Measurements from ENCODE around the gene INAFM2. TPM values are rescaled to one million over a fixed set of nuclear protein-coding genes. Genes with fewer than 3 reads are reported as not detected.

Gene INAFM2
- total and polyA plus RNA-seq, 9 donors, result 7.4 to 50.6 (median 30.6) TPM

DNA sequence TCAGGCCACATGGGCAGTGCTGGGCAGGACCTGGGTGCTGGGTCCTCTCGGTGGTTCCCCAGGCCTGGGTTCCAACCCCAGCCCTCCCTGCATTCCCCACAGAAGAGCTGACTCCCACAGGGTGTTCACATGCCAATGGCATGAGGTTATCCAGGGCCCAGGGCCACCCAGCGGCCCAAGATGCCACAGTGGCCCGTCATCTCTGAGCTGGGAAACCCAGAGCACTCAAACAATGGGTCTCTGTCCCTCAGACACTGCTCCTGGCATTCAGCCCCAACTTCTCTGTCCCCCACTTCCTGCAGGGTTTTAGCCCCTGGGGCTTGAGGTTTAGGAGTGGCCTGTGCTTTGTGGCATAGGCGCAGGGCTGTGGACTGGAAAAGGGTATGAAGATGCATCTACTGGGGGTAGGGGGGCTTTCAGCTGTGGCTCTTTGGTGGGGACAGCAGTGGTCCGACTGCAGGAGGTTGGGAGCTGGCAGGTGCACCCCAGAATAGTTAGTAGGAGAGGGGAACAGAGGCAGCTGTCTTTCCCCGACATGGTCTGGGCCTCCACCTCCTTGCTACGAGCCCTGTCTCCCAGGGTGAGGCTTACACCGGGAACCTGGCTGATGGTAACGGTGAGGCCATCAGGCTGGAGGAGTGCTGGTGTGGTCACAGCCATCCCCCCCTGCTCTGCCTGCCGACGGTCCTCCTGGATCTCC lies 15.6 kb downstream of the INAFM2 start:
- 84 to 88% (median 87%) methylated on average over 11 of the region's 11 CpGs for WGBS, 3 donors
- Histone ChIP-seq H3K4me3 (peak overlapping the region; percentile 26), H3K27me3 (no peaks in the 10 kb centered on the region), H3K4me1 (ENCODE audit: insufficient read depth) (peaks cover 26% of the 10 kb centered on the region), H3K9me3 (no peaks in the 10 kb centered on the region), H3K36me3 (no peaks in the 10 kb centered on the region), H3K27ac (peak overlapping the region; percentile 57 to 84)
- TF ChIP-seq EP300 (IDR thresholded peaks at IDR 0.05) (no peak), POLR2A (IDR thresholded peaks at IDR 0.05) (no peak)
- TF ChIP-seq, protein P1, sequence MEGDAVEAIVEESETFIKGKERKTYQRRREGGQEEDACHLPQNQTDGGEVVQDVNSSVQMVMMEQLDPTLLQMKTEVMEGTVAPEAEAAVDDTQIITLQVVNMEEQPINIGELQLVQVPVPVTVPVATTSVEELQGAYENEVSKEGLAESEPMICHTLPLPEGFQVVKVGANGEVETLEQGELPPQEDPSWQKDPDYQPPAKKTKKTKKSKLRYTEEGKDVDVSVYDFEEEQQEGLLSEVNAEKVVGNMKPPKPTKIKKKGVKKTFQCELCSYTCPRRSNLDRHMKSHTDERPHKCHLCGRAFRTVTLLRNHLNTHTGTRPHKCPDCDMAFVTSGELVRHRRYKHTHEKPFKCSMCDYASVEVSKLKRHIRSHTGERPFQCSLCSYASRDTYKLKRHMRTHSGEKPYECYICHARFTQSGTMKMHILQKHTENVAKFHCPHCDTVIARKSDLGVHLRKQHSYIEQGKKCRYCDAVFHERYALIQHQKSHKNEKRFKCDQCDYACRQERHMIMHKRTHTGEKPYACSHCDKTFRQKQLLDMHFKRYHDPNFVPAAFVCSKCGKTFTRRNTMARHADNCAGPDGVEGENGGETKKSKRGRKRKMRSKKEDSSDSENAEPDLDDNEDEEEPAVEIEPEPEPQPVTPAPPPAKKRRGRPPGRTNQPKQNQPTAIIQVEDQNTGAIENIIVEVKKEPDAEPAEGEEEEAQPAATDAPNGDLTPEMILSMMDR (IDR thresholded peaks at IDR 0.05), result no peak
- no peak for DNase-seq
- intact Hi-C loops (cut with DNase I), result no loop called here

DNA sequence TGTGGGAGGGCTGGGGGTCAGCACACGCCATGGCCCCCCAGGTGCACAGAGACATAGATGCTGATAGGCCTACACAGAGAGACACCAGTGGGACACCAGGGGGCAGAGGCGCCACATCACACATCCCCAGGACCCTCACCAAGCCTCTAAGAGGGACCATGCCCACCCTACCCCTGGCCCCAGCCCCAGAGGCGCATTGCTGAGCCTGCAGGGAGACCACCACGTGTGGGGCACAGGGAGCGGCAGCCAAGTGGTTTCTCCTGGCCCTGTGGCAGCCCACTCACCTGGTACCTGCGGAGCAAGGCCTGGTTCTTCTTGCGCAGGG lies 16.1 kb downstream of the INAFM2 start:
- no peak for TF ChIP-seq EP300 (IDR thresholded peaks at IDR 0.05)
- no peak for TF ChIP-seq POLR2A (IDR thresholded peaks at IDR 0.05)
- TF ChIP-seq, protein P1 (IDR thresholded peaks at IDR 0.05), result no peak
- Histone ChIP-seq H3K4me3 (peak overlapping the region; percentile 26), H3K9me3 (no peaks in the 10 kb centered on the region), H3K27ac (peak overlapping the region; percentile 57 to 84), H3K4me1 (ENCODE audit: insufficient read depth) (peaks cover 27% of the 10 kb centered on the region), H3K36me3 (no peaks in the 10 kb centered on the region), H3K27me3 (no peaks in the 10 kb centered on the region)
- DNase-seq, result peak in 2 of 5 donors; percentile 31 to 49
- intact Hi-C loops (cut with DNase I), result no loop called here
- 85 to 88% (median 88%) methylated on average over 7 of the region's 7 CpGs for whole genome bisulfite sequencing, 3 donors

DNA sequence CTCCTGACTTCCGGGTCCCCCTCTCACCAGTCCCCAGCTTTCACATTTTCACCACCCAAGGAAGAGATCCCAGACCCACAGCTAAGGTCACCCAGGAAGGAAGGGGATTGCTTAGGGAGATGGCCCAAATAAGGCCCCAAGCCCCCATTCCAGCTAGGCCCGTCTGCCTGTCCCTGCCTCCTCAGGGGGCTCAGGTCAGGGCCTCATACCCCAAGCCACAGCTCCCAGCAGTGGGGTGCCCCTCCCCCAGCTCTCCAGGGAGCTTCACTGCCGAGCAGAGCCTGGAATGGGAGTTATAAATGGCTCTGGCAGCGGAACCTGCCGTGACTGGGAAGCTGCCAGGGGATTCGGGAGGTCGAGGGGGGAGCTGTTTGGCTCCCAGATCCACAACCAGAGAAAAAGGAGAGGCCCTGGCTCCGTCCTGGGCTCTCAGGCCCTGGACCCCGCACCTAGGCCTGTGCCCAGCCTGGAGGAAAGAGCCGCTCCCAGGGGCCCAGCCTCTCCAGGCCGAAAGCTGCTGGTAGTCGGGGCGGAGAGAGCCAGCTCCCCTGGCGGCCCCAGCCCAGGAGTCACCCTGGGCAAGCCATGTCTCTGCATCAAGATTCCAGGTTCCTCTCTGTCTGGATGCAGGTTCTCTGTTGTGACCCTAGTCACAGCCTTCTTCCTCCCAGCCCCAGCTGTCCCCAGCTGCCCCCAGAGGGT lies 16.7 kb downstream of the INAFM2 start:
- intact Hi-C loops (cut with DNase I), result loop anchor here in 1 of 4 donors (10.0 kb wide), 1 partner anchor 235 kb away; the partner anchor contains the start of gene BMF
- 17 to 23% (median 20%) methylated on average over 14 of the region's 14 CpGs for WGBS, 3 donors
- H3K27me3 ChIP-seq, result no peaks in the 10 kb centered on the region
- TF ChIP-seq POLR2A (IDR thresholded peaks at IDR 0.05) (no peak), EP300 (IDR thresholded peaks at IDR 0.05) (no peak)
- TF ChIP-seq, protein P1 (IDR thresholded peaks at IDR 0.05), result no peak
- peaks cover 27% of the 10 kb centered on the region for H3K4me1 ChIP-seq (ENCODE audit: insufficient read depth)
- no peaks in the 10 kb centered on the region for H3K36me3 ChIP-seq
- peak; percentile 83 to 92 (median 87) for DNase-seq
- H3K27ac ChIP-seq, result peak overlapping the region; percentile 57 to 84
- H3K9me3 ChIP-seq, result no peaks in the 10 kb centered on the region
- H3K4me3 ChIP-seq, result peak overlapping the region; percentile 26

DNA sequence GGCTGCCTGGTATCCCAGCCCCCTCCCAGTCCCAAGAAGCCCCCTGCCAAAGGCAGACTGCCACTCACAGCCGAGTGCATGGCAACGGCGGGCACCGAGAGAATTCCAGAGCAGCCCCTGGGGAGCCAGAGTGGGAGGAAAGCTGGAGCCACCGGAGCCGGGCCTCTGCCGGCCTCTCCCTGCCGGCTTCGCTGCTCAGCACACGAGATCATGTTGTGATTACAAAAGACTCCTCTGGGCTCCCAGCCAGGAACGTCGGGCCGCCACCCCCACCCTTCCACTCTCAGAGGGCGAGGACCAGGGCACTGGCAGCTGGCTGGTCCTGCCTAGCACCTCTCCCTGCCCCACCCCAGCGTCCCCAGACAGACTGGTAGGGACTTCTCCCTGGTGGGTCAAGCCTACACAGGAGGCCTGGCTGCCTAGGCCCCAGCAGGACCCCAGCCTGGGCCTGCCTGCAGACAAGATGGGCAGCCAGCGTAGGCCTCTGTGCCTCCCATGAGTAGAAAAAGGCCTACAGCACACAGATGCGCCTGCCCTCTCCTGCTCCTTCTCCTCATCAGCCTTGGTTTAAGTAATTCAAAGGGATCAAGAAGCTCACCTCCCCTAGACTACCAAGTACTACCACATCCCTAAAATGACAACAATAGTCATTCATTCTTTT lies 17.4 kb downstream of the INAFM2 start, which contains the start of gene CCDC9B:
Gene CCDC9B, minus strand, starts transcription at position 200 of the 661 bp plus-strand sequence. Its CDS starts 120 bp downstream, at position 80.
- Histone ChIP-seq H3K4me1 (ENCODE audit: insufficient read depth) (peaks cover 27% of the 10 kb centered on the region), H3K27ac (peak within 1 kb of the TSS; percentile 57 to 84), H3K9me3 (no peaks in the 10 kb centered on the region), H3K27me3 (no peaks in the 10 kb centered on the region), H3K4me3 (peak within 1 kb of the TSS; percentile 26), H3K36me3 (no peaks in the 10 kb centered on the region)
- no peak for TF ChIP-seq POLR2A (IDR thresholded peaks at IDR 0.05)
- TF ChIP-seq, protein P1 (IDR thresholded peaks at IDR 0.05), result no peak
- intact Hi-C loops (cut with DNase I), result loop anchor here in 1 of 4 donors (10.0 kb wide), 1 partner anchor 236 kb away; the partner anchor contains the start of gene BMF
- 15 to 18% (median 17%) methylated on average over 12 to 17 of the region's 17 CpGs for WGBS, 3 donors
- DNase-seq, result peak; percentile 85 to 92 (median 87)

Data from ovary (tissue), 9 donors.